Activated effector memory CD4-positive, alpha-beta T cell treated with Interleukin-2 at 50 U/mL for 16 hours (primary cell): Measurements from ENCODE around the gene RETNLB.

Experiments
- DNase-seq: peaks from one replicate; pipeline ENCODE4 v3.0.0-alpha.2; 2020

The RETNLB gene

DNA sequence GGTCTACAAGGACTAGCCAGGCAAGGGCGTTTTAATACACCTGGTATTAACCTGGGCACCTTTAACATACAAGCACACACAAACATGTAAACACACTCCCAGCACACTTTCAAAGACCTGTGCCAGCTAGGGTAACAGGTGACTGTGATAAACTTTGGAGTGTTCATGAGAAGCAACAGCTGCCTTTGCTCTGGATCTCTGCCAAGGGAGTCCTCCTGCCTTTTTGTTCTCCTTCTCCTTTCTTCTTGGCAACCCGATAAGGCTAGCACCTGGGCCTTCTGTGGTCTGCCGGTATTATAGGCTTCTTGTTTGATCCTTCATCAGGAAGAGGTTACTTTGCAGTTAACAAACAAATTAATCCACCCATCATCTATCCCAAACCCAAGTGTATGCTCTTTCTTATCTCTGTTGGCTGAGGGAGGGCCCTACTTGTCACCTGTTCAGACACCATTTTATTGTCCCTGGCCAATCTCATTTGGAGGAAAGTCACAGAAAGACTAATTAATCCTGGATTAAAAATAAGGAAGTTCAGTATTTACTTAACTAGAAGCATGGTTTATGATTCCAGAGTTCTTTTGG lies at the start of gene RETNLB:
TSS of gene RETNLB (minus strand) at position 7 of the 579 bp plus-strand sequence. CDS start 225 bp downstream, outside the sequence.
- no peak for DNase-seq

DNA sequence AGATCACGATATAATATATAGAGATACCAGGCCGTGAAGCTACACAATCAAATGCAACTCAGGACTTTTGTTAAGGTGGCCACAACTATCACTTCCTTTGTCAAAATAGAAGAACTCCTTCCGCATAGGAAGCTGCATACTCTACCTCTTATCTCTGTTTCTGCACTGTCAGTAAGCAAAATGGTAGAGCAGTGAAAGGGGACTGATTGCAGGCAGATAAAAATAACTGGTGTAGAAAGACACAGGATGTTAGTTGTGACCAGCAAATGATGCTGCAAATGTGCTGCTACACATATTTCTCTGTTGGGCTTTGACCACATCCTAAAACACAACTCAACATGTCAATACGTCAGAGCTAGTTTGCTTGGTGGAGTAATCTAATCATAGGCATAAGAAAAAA lies 49.1 kb upstream of the RETNLB start:
- no peak for DNase-seq

DNA sequence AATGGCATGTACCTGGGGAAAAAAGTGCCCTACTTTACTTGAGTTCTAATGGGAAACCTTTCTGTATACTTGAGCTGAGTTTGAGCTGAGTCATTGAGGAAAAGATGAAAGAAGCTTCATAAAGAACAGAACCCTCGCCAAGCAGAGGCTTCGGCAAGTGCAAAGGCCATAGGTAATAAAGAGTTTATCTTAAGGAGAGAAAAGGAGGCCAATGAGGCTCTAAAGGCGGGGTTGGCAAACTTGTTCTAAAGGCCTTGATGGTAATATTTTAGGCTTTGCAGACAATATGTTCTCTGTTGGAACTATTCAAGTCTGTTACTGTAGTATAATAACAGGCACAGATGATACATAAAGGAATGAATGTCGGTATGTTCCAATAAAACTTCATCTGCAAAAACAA lies 47.8 kb upstream of the RETNLB start:
- DNase-seq = no peak

DNA sequence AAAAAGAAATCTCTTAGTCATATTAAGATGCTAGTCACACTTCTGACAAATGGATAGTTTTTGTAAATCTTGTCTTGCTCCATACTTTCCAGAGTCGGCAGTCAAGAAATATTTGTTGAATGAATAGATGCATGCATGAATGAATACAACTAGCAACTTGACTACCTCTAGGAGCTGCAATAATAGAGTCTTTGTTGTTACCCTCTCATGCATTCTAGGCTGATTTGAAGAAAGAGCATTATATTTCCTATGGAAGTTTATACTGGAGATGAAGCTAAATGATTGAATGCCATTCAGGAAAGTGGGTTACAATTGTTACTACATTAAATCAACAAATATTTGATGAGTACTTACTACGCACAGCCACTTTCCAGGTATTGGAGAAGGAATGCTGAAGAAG lies 47.2 kb upstream of the RETNLB start:
- DNase-seq = no peak

DNA sequence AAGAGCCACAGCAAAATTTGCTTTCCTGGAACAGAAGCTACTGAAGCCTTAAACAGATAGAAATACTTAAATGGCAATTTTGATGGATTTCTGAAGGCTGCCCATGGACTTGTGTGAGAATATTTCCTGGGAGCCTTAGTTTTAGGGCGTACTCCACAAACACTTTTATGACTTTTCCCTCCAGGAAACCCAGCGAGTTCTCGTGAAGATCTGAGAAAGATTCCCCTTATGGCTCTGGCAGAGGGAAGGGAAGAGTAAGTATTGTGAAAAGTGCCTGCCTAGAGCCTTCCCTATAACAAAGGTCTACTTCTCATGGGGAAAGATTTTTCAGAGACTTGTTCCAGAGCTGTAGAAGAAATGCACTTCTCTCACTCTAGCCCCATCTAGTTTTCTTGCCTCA lies 34.3 kb upstream of the RETNLB start:
- DNase-seq = no peak

DNA sequence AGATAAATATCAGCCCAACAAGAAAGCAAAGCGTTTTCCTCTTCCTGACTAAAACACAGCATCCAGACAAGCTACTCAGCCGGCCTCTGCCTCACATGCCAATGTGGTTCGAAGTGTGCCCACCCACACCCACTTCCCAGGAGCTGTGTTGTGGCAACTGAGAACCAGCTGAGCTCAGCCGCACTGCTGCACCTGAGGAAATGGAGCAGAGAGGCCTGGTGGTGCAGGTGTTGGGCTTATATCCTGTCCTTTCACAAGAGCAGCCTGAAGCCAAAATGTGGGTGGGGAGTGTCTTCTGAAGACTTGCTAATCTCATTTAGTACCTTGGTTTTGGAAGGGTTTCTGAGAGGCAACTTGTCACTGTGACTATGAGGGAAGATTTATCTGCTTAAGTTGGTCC lies 23.0 kb upstream of the RETNLB start:
- peak; percentile 21 for DNase-seq

DNA sequence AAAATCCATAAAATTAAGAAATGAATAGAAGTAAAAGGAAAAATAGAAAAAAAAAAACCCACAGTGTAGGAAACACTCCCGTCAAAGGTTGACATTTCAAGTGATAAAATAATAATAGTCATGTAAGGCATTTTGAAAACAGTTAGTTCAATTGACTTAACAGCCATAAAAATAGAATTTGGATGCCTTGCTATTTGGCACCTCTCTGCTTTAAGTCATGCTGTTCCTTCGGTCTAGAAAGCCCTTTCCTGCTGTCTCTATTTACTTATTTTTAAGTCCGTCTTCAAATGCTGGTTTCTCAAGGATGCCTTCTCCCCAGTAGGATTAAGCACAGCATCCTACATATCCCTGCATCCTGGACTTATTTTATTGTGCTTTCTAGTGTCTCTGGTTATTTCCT lies 22.3 kb upstream of the RETNLB start:
- DNase-seq = no peak

GRCh38 chr3:108775649-108776048 lies 18.4 kb upstream of the RETNLB start:
- DNase-seq = no peak

DNA sequence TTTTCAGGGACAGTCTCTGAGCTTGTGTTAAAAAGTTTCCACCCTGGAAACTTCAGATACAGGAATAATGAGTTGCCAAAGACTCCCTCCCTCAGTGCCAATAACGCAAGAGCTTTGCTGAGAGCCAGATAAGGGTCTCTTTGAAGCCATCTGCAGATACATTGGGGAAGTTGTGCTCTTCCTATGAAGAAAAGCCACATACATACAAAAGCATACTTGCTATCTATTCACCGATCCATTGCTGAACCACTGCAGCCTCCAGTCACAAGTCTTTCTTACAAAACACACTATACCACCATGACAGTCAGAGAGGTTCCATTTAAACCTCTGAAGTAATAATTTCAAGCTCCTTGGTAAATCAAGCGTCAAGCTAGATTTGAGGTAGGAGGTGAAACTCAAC lies 10.0 kb upstream of the RETNLB start:
- no peak for DNase-seq

DNA sequence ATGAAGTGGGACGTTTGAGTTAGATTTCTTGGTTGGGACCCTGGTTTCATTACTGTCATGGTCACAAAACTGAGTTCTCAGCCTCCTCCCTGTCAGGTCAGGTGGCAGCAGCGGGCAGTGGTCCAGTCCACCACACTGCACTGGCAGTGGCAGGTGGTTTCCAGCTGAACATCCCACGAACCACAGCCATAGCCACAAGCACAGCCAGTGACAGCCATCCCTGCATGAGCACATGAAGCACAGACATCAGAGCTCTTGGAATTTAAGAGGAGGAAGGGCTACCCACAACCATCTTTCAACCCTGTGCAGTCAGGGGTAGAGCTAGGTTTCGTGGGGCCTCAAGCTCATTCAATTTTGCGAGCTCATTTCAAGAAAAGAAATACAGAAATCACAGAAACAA lies 1.5 kb downstream of the RETNLB start:
- DNase-seq = no peak

DNA sequence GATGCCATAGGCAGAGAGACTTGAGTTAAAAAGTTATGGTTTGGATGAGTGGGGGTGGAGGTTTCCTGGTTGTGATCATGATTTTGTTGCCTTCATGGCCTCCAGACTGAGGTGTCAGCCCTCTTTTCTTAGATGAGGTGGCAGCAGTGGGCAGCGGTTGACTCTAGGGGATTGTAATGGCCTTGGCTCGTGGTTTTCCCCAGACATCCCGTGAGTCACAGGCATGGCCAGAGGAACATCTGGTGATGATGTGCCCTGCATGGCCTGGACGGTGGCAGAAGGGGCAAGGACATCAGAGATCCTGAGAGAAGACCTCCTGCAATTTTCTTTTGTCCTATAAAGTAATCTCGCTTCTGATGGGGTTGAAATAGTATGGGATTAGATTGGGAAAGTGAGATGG lies 12.4 kb downstream of the RETNLB start:
- DNase-seq = no peak

- DNase-seq = no peak
Observed at GRCh38 chr3:108742929-108743328, 14.3 kb downstream of the RETNLB start.

DNA sequence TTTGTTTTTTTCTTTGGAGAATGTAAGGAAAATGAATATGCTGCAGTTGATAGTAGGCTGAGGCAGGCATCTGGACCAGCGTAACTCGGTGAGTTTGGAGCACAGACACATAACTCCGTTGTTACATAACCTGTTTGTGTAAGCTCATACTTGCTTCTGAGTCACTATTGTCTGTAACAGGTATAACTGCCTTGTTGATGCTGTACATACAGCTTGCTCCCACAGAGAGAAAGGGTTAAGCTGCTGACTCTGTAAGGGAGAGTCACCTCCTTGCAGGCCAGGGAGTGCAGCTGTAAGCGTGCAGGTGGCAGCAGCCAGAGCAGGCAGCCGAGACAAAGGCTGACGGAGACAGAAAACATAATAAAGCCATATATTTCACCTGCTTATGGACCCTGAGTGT lies 20.4 kb downstream of the RETNLB start:
- no peak for DNase-seq

DNA sequence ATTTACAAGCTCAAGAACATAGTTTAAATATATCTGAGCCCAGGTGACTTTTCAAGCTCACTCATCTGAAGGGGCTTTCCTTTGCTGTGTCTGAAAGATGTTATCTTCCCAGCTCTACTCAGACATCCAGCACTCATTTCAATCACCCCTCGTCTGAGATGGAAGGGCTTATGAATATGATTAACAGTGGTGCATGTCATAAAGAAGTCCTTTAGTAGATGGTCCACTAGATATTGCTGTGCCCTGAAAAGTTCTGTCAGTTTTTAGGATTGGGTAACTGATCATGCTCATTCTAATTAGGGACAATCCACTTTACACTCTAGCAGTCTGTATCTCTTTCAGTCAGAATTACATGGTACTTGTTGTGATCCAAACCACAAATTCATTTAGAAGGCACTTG lies 28.3 kb downstream of the RETNLB start:
- DNase-seq = no peak

GRCh38 chr3:108728105-108728504 lies 29.1 kb downstream of the RETNLB start:
- no peak for DNase-seq

GRCh38 chr3:108724101-108724500 lies 33.1 kb downstream of the RETNLB start:
- no peak for DNase-seq

DNA sequence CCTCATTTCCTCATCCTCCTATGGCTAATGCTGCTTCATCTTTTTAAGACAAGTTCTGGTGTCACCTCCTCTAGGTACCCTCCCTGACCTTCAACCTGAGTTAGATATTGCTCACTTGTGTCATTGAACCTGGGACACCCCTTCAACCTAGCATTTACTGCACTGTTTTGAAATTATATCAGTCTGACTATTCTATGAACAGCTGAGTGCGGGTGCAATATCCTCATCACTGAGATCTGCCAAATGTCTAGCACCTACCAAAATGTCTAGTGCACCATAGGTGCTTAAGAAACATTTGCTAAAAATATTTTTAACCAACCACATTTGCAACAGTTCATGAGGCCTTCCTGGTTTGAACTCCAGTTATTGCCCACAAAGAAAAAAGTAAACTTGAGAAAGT lies 34.5 kb downstream of the RETNLB start:
- no peak for DNase-seq

DNA sequence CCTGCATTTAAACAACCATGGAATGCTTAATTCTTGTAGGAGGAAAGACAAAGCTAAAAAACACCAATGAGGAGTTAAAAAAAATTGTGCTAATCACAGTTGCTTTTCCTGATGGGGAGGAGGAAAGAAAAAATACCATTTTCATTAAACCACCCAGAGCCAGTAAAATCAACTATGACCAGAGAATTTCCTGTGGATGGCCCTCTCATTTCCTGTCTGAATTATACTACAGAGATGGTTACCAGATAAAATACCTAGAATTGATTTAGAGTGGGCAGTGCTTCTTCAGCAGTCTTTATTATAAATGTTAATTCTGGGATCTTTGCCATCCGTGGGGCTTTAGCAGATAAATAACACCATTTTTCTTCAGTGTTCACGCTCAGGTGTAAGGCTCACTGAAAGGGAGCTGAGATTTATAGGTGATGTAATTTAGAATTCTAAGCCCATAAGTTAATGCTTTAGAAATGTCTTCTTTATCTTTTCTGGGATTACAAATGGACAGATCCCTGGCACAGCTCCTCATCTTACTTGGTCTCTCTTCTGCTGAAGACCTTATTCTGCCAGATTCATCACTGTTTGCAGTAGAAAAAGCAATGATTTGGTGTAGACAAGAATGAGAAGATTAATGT lies 37.9 kb downstream of the RETNLB start:
- no peak for DNase-seq

GRCh38 chr3:108718454-108718853 lies 38.8 kb downstream of the RETNLB start:
- no peak for DNase-seq

- no peak for DNase-seq
Observed at GRCh38 chr3:108713816-108714215, 43.4 kb downstream of the RETNLB start.

DNA sequence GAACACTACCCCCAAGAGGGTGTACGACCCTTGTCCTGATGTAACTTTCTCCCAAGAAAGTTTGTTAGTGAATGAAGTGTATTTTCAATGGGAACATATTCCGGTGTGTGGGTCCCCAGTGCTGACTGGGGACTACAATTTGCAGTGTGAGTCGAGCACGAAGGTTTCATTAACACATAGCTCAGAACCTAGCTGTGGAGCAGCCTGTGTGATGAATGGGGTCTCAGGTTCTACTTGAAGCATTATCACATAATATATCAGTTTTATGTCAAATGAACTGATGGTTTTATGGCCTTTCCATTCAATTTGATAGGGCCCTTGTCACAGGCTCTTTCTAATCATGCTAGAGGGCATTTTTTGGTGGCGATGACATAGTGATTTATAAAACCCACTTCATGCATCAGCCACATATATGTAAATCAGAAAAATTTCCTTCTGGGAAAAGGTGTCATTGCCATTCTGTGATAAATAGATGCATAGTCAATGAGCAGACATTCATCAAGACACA lies 44.1 kb downstream of the RETNLB start:
- DNase-seq = no peak
